Loucy (cell line): ENCODE results near the gene TBC1D3B.

Source experiments
- CTCF ChIP-seq: fragments of 200-600 bp; sonication (generic); conservative IDR thresholded peaks from 2 replicates; pipeline ENCODE4 v1.5.1; 2014; ENCODE audit warnings: mild to moderate bottlenecking, antibody characterized with exemption, low read length
- EZH2phosphoT487 ChIP-seq: fragments of 200-600 bp; IDR thresholded peaks from 2 replicates; pipeline ENCODE4 v1.6.1; 2018; ENCODE audit warnings: antibody characterized with exemption, mild to moderate bottlenecking, moderate library complexity, borderline replicate concordance

DNA sequence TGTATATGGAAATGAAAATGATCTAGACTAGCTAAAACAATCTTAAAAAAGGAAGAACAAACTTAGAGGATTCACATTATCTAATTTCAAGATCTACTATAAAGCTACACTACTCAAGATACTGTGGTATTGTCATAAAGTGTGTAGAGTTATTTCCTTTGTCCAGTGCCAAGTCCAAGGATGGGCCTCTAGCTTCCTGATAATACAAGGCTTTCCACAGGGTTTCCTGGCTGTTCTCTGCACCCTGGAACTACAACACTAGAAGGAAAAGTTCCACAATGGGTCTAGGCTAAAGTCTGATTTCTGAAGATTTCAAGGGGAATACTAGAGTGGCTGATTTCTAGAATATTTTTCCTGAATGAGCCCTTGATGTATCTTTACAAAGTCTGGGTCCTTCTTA lies 34.2 kb downstream of the TBC1D3B start:
- no peak for TF ChIP-seq CTCF
- TF ChIP-seq EZH2phosphoT487, result no peak
